HG02970 (cell line): ENCODE data around the gene AP1AR.
"Not testable (repeated sequence)": the region's sequence is repeated elsewhere in the genome, so short reads cannot be mapped to it uniquely, and the experiment has no call there.

Source experiments
- ATAC-seq: cut with Tn5 transposase; IDR thresholded peaks from one replicate; pipeline ENCODE4 v1.9.1; 2021; ENCODE audit warnings: mild to moderate bottlenecking, moderate library complexity, moderate number of reproducible peaks; ENCODE audit not compliant: unreplicated experiment, low FRiP score

AP1AR gene

GRCh38 chr4:112231779-112232713 lies at the start of gene AP1AR:
Gene AP1AR (plus strand): TSS chr4:112231787. CDS start chr4:112232092, 305 bp downstream.
- ATAC-seq: peak; percentile 67

- ATAC-seq: no peak
These were observed 49.0 kb upstream of the AP1AR start for GRCh38 chr4:112182604-112183003.

GRCh38 chr4:112183252-112183651 lies 48.3 kb upstream of the AP1AR start:
- ATAC-seq: no peak

- no peak for ATAC-seq
These were observed 47.1 kb upstream of the AP1AR start for GRCh38 chr4:112184438-112184837.

- ATAC-seq: no peak
These were observed 46.3 kb upstream of the AP1AR start for GRCh38 chr4:112185334-112185733.

GRCh38 chr4:112185740-112186670 lies 45.6 kb upstream of the AP1AR start:
- no peak for ATAC-seq

GRCh38 chr4:112189754-112190153 lies 41.8 kb upstream of the AP1AR start:
- no peak for ATAC-seq

- no peak for ATAC-seq
These were observed 40.9 kb upstream of the AP1AR start for GRCh38 chr4:112190684-112191083.

GRCh38 chr4:112196461-112196860 lies 35.1 kb upstream of the AP1AR start:
- no peak for ATAC-seq

- no peak for ATAC-seq
These were observed 32.5 kb upstream of the AP1AR start for GRCh38 chr4:112199041-112199440.

GRCh38 chr4:112201915-112202505 lies 29.6 kb upstream of the AP1AR start:
- ATAC-seq: no peak

- no peak for ATAC-seq
These were observed 28.0 kb upstream of the AP1AR start for GRCh38 chr4:112203593-112203992.

GRCh38 chr4:112206431-112206830 lies 25.2 kb upstream of the AP1AR start:
- ATAC-seq: no peak

- ATAC-seq: not testable (repeated sequence)
These were observed 23.2 kb upstream of the AP1AR start for GRCh38 chr4:112208137-112209095.

- ATAC-seq: no peak
These were observed 20.8 kb upstream of the AP1AR start for GRCh38 chr4:112210777-112211176.

- no peak for ATAC-seq
These were observed 18.5 kb upstream of the AP1AR start for GRCh38 chr4:112213091-112213490.

- ATAC-seq: no peak
These were observed 17.7 kb upstream of the AP1AR start for GRCh38 chr4:112213856-112214255.

GRCh38 chr4:112214390-112215264 lies 17.0 kb upstream of the AP1AR start:
- ATAC-seq: no peak
